ENCODE data around the gene SUPT4H1.

Gene SUPT4H1

DNA sequence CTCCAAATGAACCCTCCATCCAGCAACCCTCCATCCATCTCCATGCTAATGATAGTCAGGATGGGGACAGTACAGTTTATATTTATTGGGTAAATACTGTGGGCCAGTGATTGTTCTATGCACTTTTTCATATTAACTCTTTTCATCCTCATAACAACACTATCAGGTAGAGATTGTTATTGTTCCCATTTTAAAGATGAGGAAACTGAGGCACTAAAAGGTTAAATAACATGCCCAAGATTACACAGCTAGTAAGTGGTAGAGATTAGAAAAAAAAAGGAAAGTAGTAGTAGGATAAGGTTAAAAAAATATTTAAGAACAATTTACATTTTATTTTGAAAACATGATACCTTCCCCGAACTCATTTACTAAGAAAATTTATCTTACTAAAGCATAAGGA is 21.9 kb upstream of the SUPT4H1 start:
- Histone ChIP-seq H3K27me3 (replicated peaks; ENCODE audit: control insufficient read depth, insufficient read depth, low read length, poor library complexity, severe bottlenecking) (no peaks in the 10 kb centered on the region), H3K27ac (ENCODE audit: insufficient read depth, low read length, poor library complexity, severe bottlenecking) (no peak overlapping the region), H3K4me3 (ENCODE audit: insufficient read depth, low read depth, low read length, poor library complexity, severe bottlenecking) (no peak overlapping the region), H3K4me1 (ENCODE audit: control insufficient read depth, insufficient read depth, low read length, poor library complexity, severe bottlenecking) (peaks cover 5% of the 10 kb centered on the region), H3K9me3 (ENCODE audit: control insufficient read depth, low read length) (no peaks in the 10 kb centered on the region), H3K36me3 (ENCODE audit: control insufficient read depth, insufficient read depth, low read length) (no peaks in the 10 kb centered on the region)
- no peak for DNase-seq

DNA sequence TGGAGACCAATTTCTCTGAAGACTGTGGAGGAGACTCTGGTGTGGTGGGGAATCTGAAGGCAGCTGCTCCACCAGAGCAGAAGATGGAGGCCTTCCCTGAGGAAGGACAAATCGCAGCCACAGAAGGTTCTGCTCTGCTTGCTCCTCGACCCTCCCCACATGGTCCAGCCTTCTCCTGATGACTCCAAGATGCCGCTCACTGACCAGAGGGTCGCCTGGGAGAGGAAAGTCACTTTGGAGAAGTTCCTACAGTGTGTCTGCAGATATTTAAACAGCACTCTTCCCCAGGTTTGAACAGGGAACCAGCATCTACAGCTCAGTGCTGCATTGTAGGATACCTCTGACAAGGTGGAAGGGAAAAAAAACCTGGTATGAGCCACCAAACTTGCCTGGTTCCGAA is 21.0 kb upstream of the SUPT4H1 start:
- H3K27ac ChIP-seq (ENCODE audit: insufficient read depth, low read length, poor library complexity, severe bottlenecking) = no peak overlapping the region
- H3K4me1 ChIP-seq (ENCODE audit: control insufficient read depth, insufficient read depth, low read length, poor library complexity, severe bottlenecking) = peaks cover 4% of the 10 kb centered on the region
- no peaks in the 10 kb centered on the region for H3K27me3 ChIP-seq (replicated peaks; ENCODE audit: control insufficient read depth, insufficient read depth, low read length, poor library complexity, severe bottlenecking)
- no peak for DNase-seq
- no peak overlapping the region for H3K4me3 ChIP-seq (ENCODE audit: insufficient read depth, low read depth, low read length, poor library complexity, severe bottlenecking)
- no peaks in the 10 kb centered on the region for H3K36me3 ChIP-seq (ENCODE audit: control insufficient read depth, insufficient read depth, low read length)
- H3K9me3 ChIP-seq (ENCODE audit: control insufficient read depth, low read length) = no peaks in the 10 kb centered on the region

DNA sequence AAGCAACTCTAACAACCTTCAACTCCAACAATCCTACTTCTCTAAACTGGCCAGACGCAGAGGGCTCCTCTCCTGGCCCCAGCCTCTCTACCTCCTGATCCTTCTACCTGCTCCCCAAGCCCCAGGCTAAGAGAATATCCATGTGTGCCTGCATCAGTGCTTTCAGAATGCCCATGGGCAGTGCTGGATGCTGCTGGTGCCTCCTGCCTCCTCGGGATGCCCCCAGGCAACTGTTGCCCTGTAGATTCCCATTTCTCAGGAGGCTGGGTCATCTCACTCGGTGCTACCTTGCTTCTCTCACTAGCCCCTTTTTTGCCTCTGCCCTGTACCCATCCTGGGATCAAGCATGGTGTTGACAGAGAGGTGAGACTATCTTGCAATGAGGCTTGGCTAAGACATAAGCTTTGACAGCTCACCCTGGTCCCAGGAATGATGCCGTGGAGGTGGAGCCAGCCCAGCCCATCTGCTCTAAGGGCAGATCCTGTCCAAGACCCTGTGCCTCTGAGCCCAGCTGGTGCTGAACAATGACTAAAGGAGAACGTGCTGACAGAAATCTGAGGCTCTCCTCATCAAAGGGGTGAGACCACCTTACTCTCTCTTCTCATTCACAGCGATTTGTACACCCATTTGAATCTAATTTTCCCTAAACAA is 19.4 kb upstream of the SUPT4H1 start:
- H3K9me3 ChIP-seq (ENCODE audit: control insufficient read depth, low read length) = no peaks in the 10 kb centered on the region
- no peaks in the 10 kb centered on the region for H3K36me3 ChIP-seq (ENCODE audit: control insufficient read depth, insufficient read depth, low read length)
- no peak overlapping the region for H3K27ac ChIP-seq (ENCODE audit: insufficient read depth, low read length, poor library complexity, severe bottlenecking)
- no peaks in the 10 kb centered on the region for H3K27me3 ChIP-seq (replicated peaks; ENCODE audit: control insufficient read depth, insufficient read depth, low read length, poor library complexity, severe bottlenecking)
- no peaks in the 10 kb centered on the region for H3K4me1 ChIP-seq (ENCODE audit: control insufficient read depth, insufficient read depth, low read length, poor library complexity, severe bottlenecking)
- no peak for DNase-seq
- no peak overlapping the region for H3K4me3 ChIP-seq (ENCODE audit: insufficient read depth, low read depth, low read length, poor library complexity, severe bottlenecking)

DNA sequence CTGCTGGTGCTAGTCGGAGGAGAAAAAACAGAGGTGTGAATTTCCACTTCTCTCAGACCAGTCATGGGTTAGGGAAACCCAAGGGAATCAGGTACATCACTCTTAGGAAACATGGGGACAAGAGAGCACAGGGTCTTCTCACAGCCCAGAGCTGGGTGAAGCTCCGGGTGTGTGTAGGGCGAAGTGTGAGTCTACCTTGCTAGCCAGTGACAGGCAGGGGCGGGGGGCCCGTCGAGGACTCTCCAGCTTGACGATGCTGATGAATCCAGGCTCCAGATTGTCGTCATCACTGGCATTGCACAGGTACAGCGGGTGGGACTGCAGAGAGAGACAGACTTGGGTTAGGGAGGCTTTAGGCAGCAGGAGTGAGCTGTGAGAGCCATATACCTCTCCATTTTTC is 18.7 kb upstream of the SUPT4H1 start:
- Histone ChIP-seq H3K27ac (ENCODE audit: insufficient read depth, low read length, poor library complexity, severe bottlenecking) (no peak overlapping the region), H3K27me3 (replicated peaks; ENCODE audit: control insufficient read depth, insufficient read depth, low read length, poor library complexity, severe bottlenecking) (no peaks in the 10 kb centered on the region), H3K4me1 (ENCODE audit: control insufficient read depth, insufficient read depth, low read length, poor library complexity, severe bottlenecking) (no peaks in the 10 kb centered on the region), H3K36me3 (ENCODE audit: control insufficient read depth, insufficient read depth, low read length) (no peaks in the 10 kb centered on the region), H3K9me3 (ENCODE audit: control insufficient read depth, low read length) (no peaks in the 10 kb centered on the region), H3K4me3 (ENCODE audit: insufficient read depth, low read depth, low read length, poor library complexity, severe bottlenecking) (no peak overlapping the region)
- DNase-seq = no peak

DNA sequence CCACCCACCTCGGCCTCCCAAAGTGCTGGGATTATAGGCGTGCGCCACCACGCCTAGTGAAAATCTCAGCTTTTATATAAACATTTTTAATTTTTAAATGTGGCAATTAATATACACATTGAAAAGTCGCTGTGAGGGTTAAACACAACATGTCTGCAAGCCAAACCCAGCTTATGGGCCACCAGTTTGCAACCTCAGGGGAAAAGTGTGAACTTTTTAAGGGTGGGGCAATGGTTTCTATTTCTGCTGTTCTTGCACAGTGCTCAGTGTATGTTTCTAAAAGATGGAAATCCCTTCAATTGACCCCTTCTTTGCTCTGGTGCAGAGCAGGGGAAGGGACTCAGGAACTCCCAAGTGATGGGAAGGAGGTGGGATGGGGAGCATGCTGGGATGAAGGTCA is 18.3 kb upstream of the SUPT4H1 start:
- no peak overlapping the region for H3K4me3 ChIP-seq (ENCODE audit: insufficient read depth, low read depth, low read length, poor library complexity, severe bottlenecking)
- H3K36me3 ChIP-seq (ENCODE audit: control insufficient read depth, insufficient read depth, low read length) = no peaks in the 10 kb centered on the region
- H3K27me3 ChIP-seq (replicated peaks; ENCODE audit: control insufficient read depth, insufficient read depth, low read length, poor library complexity, severe bottlenecking) = no peaks in the 10 kb centered on the region
- H3K9me3 ChIP-seq (ENCODE audit: control insufficient read depth, low read length) = no peaks in the 10 kb centered on the region
- no peak for DNase-seq
- H3K27ac ChIP-seq (ENCODE audit: insufficient read depth, low read length, poor library complexity, severe bottlenecking) = no peak overlapping the region
- no peaks in the 10 kb centered on the region for H3K4me1 ChIP-seq (ENCODE audit: control insufficient read depth, insufficient read depth, low read length, poor library complexity, severe bottlenecking)

DNA sequence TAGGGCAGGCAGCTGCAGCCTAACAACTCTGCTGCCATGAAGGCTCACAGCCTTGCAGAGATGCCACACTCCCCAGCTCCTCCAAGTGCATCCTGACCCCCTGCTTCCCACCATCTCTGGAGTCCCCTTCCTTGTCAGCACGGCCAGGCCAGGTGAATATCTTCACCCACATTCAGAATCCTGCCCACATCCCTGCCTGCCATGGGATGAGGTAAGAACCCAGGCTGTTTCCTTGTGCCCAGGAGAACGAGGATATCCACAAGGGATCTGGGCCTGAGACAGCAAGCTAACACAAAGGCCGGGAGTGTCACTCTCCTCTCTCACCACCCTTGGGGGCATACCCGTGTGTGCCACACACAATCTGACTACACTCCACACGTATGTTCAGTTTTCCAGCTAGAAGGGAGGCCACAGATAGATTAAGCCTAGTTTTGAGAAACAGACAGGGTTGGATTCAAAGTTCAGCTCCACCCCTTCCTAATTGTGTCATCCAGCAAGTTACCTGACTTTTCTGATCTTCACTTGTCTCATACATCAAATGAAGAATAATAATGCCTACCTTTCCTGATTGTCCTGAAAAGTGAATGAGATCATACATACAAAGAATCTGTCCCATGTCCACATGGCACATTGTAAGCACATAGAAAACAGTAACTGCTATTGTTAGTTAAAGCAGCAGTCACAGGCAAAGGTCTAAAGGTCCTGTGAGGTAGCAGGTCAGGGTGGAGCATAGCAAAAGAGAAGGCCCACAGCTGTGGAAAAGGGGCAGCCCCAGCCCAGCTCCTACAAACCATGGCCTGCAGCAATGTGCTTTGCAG is 17.4 kb upstream of the SUPT4H1 start:
- Histone ChIP-seq H3K9me3 (ENCODE audit: control insufficient read depth, low read length) (no peaks in the 10 kb centered on the region), H3K27me3 (replicated peaks; ENCODE audit: control insufficient read depth, insufficient read depth, low read length, poor library complexity, severe bottlenecking) (no peaks in the 10 kb centered on the region), H3K36me3 (ENCODE audit: control insufficient read depth, insufficient read depth, low read length) (no peaks in the 10 kb centered on the region), H3K4me1 (ENCODE audit: control insufficient read depth, insufficient read depth, low read length, poor library complexity, severe bottlenecking) (no peaks in the 10 kb centered on the region), H3K4me3 (ENCODE audit: insufficient read depth, low read depth, low read length, poor library complexity, severe bottlenecking) (no peak overlapping the region), H3K27ac (ENCODE audit: insufficient read depth, low read length, poor library complexity, severe bottlenecking) (no peak overlapping the region)
- DNase-seq = no peak

DNA sequence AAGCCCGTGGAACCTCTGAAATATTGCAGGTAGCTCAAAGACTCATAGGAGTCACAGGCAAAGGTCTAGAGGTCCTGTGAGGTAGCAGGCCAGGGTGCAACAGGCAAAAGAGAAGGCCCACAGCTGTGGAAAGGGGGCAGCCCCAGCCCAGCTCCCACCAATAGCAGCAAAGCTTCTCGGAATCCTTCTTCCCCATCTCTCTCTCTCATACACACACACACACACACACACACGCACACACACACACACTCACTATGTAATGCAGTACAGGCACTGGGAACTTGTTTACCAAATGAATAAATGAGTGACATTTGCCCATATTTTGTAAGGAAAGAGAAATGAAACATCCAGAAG is 16.8 kb upstream of the SUPT4H1 start:
- no peak overlapping the region for H3K27ac ChIP-seq (ENCODE audit: insufficient read depth, low read length, poor library complexity, severe bottlenecking)

DNA sequence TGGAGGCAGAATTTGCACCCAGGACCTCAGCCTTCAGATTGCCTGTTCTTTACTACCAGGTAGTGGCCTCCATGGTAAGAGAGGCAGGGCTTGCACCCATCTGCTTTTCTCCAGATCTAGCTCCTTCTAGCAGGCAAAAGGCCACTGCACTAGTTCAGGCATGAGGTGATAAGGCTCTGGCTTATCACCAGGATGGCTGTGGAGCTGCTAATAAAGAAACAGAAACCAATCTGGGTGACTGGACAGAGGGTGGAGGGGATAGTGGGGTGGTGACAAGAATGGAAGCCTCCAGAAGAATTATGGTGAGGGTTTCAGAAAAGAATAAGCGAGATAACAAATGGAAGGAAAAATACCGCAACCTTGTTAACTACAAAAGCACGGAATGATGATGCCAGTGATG is 15.5 kb upstream of the SUPT4H1 start:
- Histone ChIP-seq H3K27ac (ENCODE audit: insufficient read depth, low read length, poor library complexity, severe bottlenecking) (no peak overlapping the region), H3K36me3 (ENCODE audit: control insufficient read depth, insufficient read depth, low read length) (peaks cover under 1% of the 10 kb centered on the region), H3K9me3 (ENCODE audit: control insufficient read depth, low read length) (no peaks in the 10 kb centered on the region), H3K4me3 (ENCODE audit: insufficient read depth, low read depth, low read length, poor library complexity, severe bottlenecking) (no peak overlapping the region), H3K27me3 (replicated peaks; ENCODE audit: control insufficient read depth, insufficient read depth, low read length, poor library complexity, severe bottlenecking) (no peaks in the 10 kb centered on the region), H3K4me1 (ENCODE audit: control insufficient read depth, insufficient read depth, low read length, poor library complexity, severe bottlenecking) (no peaks in the 10 kb centered on the region)
- DNase-seq = no peak

More for the DNA sequence above, 16.8 kb upstream of the SUPT4H1 start:
- no peaks in the 10 kb centered on the region for H3K4me1 ChIP-seq (ENCODE audit: control insufficient read depth, insufficient read depth, low read length, poor library complexity, severe bottlenecking)
- no peak for DNase-seq
- no peaks in the 10 kb centered on the region for H3K36me3 ChIP-seq (ENCODE audit: control insufficient read depth, insufficient read depth, low read length)
- no peak overlapping the region for H3K4me3 ChIP-seq (ENCODE audit: insufficient read depth, low read depth, low read length, poor library complexity, severe bottlenecking)
- no peaks in the 10 kb centered on the region for H3K9me3 ChIP-seq (ENCODE audit: control insufficient read depth, low read length)
- no peaks in the 10 kb centered on the region for H3K27me3 ChIP-seq (replicated peaks; ENCODE audit: control insufficient read depth, insufficient read depth, low read length, poor library complexity, severe bottlenecking)

DNA sequence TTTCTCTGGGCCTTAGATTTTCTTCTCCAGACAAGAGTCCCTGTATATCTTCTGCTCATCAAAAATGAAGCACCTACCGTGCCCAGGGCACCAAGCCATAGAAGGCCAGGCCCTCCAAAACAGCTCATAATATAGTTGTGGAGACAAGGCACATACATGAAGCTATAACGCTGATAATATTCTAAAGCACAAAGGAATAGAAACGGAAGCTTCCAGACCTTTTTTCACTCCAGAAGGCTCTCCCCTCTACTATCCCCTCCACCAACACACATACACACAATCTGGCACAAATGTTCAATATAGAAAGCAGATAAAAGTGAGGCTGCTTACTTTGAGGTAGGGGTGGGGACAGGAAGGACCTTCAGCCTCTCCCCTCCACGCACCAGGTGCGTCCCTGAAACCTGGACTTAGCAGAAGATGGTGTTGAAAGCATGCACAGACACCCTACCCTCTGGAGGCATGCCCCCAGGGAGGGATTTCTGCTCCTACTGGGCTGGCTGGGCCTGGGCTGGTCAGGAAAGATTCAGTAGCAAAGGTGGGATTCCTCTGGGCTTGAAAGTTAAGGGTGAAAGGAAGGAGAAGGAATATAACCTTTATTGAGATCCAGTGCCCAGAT is 14.1 kb upstream of the SUPT4H1 start:
- no peak overlapping the region for H3K27ac ChIP-seq (ENCODE audit: insufficient read depth, low read length, poor library complexity, severe bottlenecking)
- H3K27me3 ChIP-seq (replicated peaks; ENCODE audit: control insufficient read depth, insufficient read depth, low read length, poor library complexity, severe bottlenecking) = no peaks in the 10 kb centered on the region
- H3K4me1 ChIP-seq (ENCODE audit: control insufficient read depth, insufficient read depth, low read length, poor library complexity, severe bottlenecking) = no peaks in the 10 kb centered on the region
- no peak for DNase-seq
- peaks cover 3% of the 10 kb centered on the region for H3K36me3 ChIP-seq (ENCODE audit: control insufficient read depth, insufficient read depth, low read length)
- no peaks in the 10 kb centered on the region for H3K9me3 ChIP-seq (ENCODE audit: control insufficient read depth, low read length)
- H3K4me3 ChIP-seq (ENCODE audit: insufficient read depth, low read depth, low read length, poor library complexity, severe bottlenecking) = no peak overlapping the region
